ENCODE measurements around the gene ZFHX2. TPM values are rescaled to one million over a fixed set of nuclear protein-coding genes. Genes with fewer than 3 reads are reported as not detected.

The ZFHX2 gene
- total and polyA plus RNA-seq, 2 of the 13 experiments (the other 11 are each of a cell fraction or from before 2014, with no cell fraction given) = 0.17 to 0.44 TPM

DNA sequence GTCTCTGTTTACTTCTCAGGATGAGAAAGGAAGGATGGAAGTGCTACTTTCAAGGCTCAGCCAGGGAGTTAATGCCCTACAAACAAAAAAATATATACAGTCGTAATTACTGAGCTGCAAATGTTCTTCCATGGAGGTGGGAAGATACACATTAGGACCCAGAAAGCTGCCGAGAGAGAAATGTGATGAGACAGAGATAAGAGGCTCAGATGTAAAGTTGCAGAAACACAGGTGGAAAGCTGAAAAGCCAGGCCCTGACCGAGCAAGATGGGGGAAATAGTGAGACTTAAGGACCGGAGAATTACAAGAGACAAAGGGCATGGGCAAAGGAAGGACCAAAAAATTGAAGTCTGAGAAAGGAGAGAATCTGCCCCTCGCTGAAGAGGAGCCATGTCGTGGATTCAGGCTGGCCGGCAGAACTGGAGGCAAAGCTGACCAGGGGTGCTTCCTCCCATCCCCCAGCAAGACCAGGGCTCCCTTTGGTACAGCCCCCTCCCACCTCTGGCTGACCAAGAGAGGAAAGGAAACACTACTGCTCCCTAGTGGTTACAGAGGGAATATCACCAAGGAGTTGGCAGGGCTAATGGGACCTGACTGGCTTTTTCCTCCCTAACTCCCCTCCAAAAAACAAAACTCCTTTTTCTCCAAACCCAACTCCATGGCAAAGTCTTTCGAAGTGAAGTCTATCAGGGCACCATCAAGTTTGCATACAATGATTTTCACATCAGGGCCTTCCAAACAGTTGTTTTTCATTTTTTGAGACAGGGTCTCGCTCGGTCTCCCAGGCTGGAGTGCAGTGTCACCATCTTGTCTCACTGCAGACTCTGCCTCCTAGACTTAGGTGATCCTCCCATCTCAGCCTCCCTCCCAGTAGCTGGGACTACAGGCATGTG is 12.1 kb downstream of the ZFHX2 start (continued):
- TF ChIP-seq EEA1 (CRISPR knock-in tag; IDR thresholded peaks at IDR 0.05; ENCODE audit: borderline replicate concordance) = no peak
- TF ChIP-seq, protein P1, sequence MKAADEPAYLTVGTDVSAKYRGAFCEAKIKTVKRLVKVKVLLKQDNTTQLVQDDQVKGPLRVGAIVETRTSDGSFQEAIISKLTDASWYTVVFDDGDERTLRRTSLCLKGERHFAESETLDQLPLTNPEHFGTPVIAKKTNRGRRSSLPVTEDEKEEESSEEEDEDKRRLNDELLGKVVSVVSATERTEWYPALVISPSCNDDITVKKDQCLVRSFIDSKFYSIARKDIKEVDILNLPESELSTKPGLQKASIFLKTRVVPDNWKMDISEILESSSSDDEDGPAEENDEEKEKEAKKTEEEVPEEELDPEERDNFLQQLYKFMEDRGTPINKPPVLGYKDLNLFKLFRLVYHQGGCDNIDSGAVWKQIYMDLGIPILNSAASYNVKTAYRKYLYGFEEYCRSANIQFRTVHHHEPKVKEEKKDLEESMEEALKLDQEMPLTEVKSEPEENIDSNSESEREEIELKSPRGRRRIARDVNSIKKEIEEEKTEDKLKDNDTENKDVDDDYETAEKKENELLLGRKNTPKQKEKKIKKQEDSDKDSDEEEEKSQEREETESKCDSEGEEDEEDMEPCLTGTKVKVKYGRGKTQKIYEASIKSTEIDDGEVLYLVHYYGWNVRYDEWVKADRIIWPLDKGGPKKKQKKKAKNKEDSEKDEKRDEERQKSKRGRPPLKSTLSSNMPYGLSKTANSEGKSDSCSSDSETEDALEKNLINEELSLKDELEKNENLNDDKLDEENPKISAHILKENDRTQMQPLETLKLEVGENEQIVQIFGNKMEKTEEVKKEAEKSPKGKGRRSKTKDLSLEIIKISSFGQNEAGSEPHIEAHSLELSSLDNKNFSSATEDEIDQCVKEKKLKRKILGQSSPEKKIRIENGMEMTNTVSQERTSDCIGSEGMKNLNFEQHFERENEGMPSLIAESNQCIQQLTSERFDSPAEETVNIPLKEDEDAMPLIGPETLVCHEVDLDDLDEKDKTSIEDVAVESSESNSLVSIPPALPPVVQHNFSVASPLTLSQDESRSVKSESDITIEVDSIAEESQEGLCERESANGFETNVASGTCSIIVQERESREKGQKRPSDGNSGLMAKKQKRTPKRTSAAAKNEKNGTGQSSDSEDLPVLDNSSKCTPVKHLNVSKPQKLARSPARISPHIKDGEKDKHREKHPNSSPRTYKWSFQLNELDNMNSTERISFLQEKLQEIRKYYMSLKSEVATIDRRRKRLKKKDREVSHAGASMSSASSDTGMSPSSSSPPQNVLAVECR (CRISPR knock-in tag; IDR thresholded peaks at IDR 0.05; ENCODE audit: borderline replicate concordance) = no peak
- TF ChIP-seq, protein P2, sequence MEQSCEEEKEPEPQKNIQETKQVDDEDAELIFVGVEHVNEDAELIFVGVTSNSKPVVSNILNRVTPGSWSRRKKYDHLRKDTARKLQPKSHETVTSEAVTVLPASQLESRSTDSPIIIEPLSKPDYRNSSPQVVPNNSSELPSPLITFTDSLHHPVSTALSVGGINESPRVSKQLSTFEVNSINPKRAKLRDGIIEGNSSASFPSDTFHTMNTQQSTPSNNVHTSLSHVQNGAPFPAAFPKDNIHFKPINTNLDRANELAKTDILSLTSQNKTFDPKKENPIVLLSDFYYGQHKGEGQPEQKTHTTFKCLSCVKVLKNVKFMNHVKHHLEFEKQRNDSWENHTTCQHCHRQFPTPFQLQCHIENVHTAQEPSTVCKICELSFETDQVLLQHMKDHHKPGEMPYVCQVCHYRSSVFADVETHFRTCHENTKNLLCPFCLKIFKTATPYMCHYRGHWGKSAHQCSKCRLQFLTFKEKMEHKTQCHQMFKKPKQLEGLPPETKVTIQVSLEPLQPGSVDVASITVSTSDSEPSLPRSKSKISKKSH (CRISPR knock-in tag; IDR thresholded peaks at IDR 0.05; ENCODE audit: borderline replicate concordance) = no peak
- no peak for TF ChIP-seq RXRB (CRISPR knock-in tag; IDR thresholded peaks at IDR 0.05; ENCODE audit: borderline replicate concordance)
- no peak for TF ChIP-seq ZFP36 (IDR thresholded peaks at IDR 0.05; ENCODE audit: borderline replicate concordance, low read depth, low read length, partially characterized antibody)
- no peak for TF ChIP-seq ZNF205 (CRISPR knock-in tag; IDR thresholded peaks at IDR 0.05)
- no peak for TF ChIP-seq TCF12 (IDR thresholded peaks at IDR 0.05)
- 0 out of 2 replicates have a peak, but pooled peaks have one; percentile 40 for TF ChIP-seq TCF12 (CRISPR knock-in tag; IDR thresholded peaks at IDR 0.05)
- TF ChIP-seq MYNN (CRISPR knock-in tag; IDR thresholded peaks at IDR 0.05; ENCODE audit: low read depth) = no peak
- TF ChIP-seq NR1H2 (CRISPR knock-in tag; IDR thresholded peaks at IDR 0.05; ENCODE audit: borderline replicate concordance, low read depth) = no peak
- no peak for TF ChIP-seq ASH2L (IDR thresholded peaks at IDR 0.05; ENCODE audit: insufficient read length, low read depth, low read length)
- TF ChIP-seq KDM5B (CRISPR knock-in tag; IDR thresholded peaks at IDR 0.05; ENCODE audit: borderline replicate concordance) = peak; percentile 35; the same call in 1 of the 2 replicates
- TF ChIP-seq SOX6 (IDR thresholded peaks at IDR 0.05) = no peak
- peak; percentile 50 for TF ChIP-seq SOX6 (CRISPR knock-in tag; IDR thresholded peaks at IDR 0.05)
- TF ChIP-seq CCDC6 (CRISPR knock-in tag; IDR thresholded peaks at IDR 0.05) = no peak
- no peak for TF ChIP-seq ZNF776 (CRISPR knock-in tag; IDR thresholded peaks at IDR 0.05)
- TF ChIP-seq NR3C1 (CRISPR knock-in tag; IDR thresholded peaks at IDR 0.05) = no peak
- TF ChIP-seq ZNF292 (CRISPR knock-in tag; IDR thresholded peaks at IDR 0.05; ENCODE audit: borderline replicate concordance, low read depth) = no peak
- TF ChIP-seq KLF9 (CRISPR knock-in tag; IDR thresholded peaks at IDR 0.05; ENCODE audit: low read depth) = no peak
- TF ChIP-seq, protein P3, sequence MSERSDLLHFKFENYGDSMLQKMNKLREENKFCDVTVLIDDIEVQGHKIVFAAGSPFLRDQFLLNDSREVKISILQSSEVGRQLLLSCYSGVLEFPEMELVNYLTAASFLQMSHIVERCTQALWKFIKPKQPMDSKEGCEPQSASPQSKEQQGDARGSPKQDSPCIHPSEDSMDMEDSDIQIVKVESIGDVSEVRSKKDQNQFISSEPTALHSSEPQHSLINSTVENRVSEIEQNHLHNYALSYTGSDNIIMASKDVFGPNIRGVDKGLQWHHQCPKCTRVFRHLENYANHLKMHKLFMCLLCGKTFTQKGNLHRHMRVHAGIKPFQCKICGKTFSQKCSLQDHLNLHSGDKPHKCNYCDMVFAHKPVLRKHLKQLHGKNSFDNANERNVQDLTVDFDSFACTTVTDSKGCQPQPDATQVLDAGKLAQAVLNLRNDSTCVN (CRISPR knock-in tag; IDR thresholded peaks at IDR 0.05; ENCODE audit: borderline replicate concordance) = no peak
- no peak for TF ChIP-seq ZSCAN21 (CRISPR knock-in tag; IDR thresholded peaks at IDR 0.05; ENCODE audit: borderline replicate concordance)
- 0 out of 2 replicates have a peak, but pooled peaks have one; percentile 67 for TF ChIP-seq ZNF782 (CRISPR knock-in tag; IDR thresholded peaks at IDR 0.05; ENCODE audit: borderline replicate concordance)

Measured in HepG2 (cell line).